Naive B cell (primary cell): ENCODE measurements around the gene IFNL4. TPM values are rescaled to one million over a fixed set of nuclear protein-coding genes. Genes with fewer than 3 reads are reported as not detected.
"Not testable (repeated sequence)": the region's sequence is repeated elsewhere in the genome, so short reads cannot be mapped to it uniquely, and the experiment has no call there.

Experiments used
- ATAC-seq, 2 donors: fragments of 150-1000 bp; cut with Tn5 transposase; 2 replicates each; pipeline ENCODE4 v1.10.0; 2021; ENCODE audit warnings: low read depth in 2 of 2, mild to moderate bottlenecking in 2 of 2, moderate library complexity in 2 of 2
- DNase-seq: peaks from one replicate; pipeline ENCODE4 v3.0.0; 2022
- H3K27ac Mint-ChIP-seq, 6 donors: one replicate each; pipeline ENCODE4 v1.8.0; 2020 to 2022; ENCODE audit warnings: mild to moderate bottlenecking in 6 of 6, mixed read lengths in 6 of 6, moderate library complexity in 5 of 6, inconsistent platforms in 2 of 6
- H3K27me3 Mint-ChIP-seq, 3 donors: one replicate each; pipeline ENCODE4 v1.8.0; 2021 to 2022; ENCODE audit warnings: mixed read lengths in 3 of 3, mild to moderate bottlenecking in 1 of 3
- H3K36me3 Mint-ChIP-seq, 2 donors: one replicate each; pipeline ENCODE4 v1.8.0; 2020 to 2022; ENCODE audit warnings: mixed read lengths in 2 of 2, inconsistent platforms in 1 of 2, mild to moderate bottlenecking in 1 of 2
- H3K4me1 Mint-ChIP-seq, 3 donors: one replicate each; pipeline ENCODE4 v1.8.0; 2020 to 2022; ENCODE audit warnings: mixed read lengths in 3 of 3, inconsistent platforms in 1 of 3, mild to moderate bottlenecking in 1 of 3, moderate library complexity in 1 of 3
- H3K4me3 Mint-ChIP-seq, 8 donors: one replicate each; pipeline ENCODE4 v1.8.0; 2020 to 2022; ENCODE audit warnings: mild to moderate bottlenecking in 8 of 8, mixed read lengths in 8 of 8, moderate library complexity in 8 of 8, inconsistent platforms in 2 of 8
- H3K9me3 Mint-ChIP-seq, 7 donors: one replicate each; pipeline ENCODE4 v1.8.0; 2020 to 2022; ENCODE audit warnings: mixed read lengths in 7 of 7, mild to moderate bottlenecking in 5 of 7, inconsistent platforms in 2 of 7, moderate library complexity in 1 of 7
- polyA plus RNA-seq, 6 donors: library from polyadenylated mRNA; unstranded; fragments of 300-500 nt; fragmentation: Illumina TruSeq; gene quantifications; one replicate each; pipeline ENCODE4 v1.2.3, GENCODE V29; 2021; ENCODE audit warnings: low read depth in 6 of 6

The IFNL4 gene
- polyA plus RNA-seq, 6 donors from 2014 or later = not detected

DNA sequence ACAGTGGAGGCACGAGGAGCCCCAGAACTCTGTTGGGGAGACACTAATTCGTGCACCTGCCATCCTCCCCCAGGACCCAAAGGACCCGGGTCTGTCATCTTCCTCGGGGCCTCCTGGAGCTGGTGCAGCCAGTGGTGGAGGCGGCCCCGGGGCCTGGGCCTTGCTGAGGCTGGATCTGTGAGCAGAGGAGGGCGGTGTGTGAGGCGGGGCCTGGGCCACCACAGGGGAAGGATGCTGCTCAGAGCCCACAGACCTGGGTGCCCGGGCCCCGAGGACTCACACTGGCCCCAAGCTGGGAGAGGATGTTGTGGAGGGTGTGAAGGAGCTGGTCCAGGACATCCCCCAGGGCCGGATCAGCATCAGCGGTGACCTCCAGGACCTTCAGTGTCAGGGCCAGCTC lies 12.1 kb downstream of the IFNL4 start:
- Mint-ChIP-seq H3K9me3 (no peaks in the 10 kb centered on the region), H3K4me1 (peaks cover 18 to 23% (median 20%) of the 10 kb centered on the region in 3 donors), H3K36me3 (no peaks in the 10 kb centered on the region), H3K4me3 (peak overlapping the region in 2 of 8 donors; percentile 61 to 70), H3K27ac (peak overlapping the region in 3 of 6 donors; percentile 40 to 65 (median 44)), H3K27me3 (peaks cover 0 to 4% (median 0%) of the 10 kb centered on the region in 3 donors)
- ATAC-seq = no peak
- DNase-seq = no peak

- Mint-ChIP-seq H3K36me3 (no peaks in the 10 kb centered on the region), H3K4me1 (peaks cover 10 to 12% (median 10%) of the 10 kb centered on the region in 3 donors), H3K9me3 (peaks cover 0 to 6% (median 0%) of the 10 kb centered on the region in 7 donors), H3K27me3 (peaks cover 0 to 14% (median 1%) of the 10 kb centered on the region in 3 donors), H3K27ac (no peak overlapping the region), H3K4me3 (no peak overlapping the region)
- DNase-seq (no peak), ATAC-seq (no peak)
These were observed 15.9 kb downstream of the IFNL4 start for GRCh38 chr19:39232708-39233107.

- Mint-ChIP-seq H3K9me3 (peaks cover 0 to 6% (median 0%) of the 10 kb centered on the region in 7 donors), H3K27me3 (peaks cover 8 to 28% (median 10%) of the 10 kb centered on the region in 3 donors), H3K4me3 (no peak overlapping the region), H3K27ac (no peak overlapping the region), H3K36me3 (no peaks in the 10 kb centered on the region), H3K4me1 (no peaks in the 10 kb centered on the region)
- ATAC-seq (no peak), DNase-seq (no peak)
These were observed 18.4 kb downstream of the IFNL4 start for GRCh38 chr19:39230096-39230764.

DNA sequence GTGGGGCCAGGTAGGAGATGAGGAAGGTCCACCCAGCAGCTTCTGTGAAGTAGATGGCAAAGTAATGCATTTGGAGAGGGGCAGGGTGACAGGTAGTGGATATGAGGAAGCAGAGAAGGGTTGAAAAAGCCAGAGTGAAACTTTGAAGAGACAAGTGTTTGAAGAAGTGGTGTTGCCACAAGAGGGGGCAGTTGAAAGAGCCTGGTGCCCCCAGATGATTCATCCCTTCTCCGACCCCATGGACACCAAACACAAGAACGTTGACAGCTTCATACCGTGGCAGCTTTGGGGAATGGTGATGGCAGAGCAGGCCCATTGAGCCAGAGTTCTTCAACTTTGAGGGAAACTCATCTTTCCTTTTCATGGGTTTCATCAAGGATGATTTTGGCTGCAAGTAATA lies 23.7 kb downstream of the IFNL4 start:
- ATAC-seq (no peak), DNase-seq (no peak)
- Mint-ChIP-seq H3K9me3 (no peaks in the 10 kb centered on the region), H3K27ac (peak overlapping the region in 1 of 6 donors; percentile 77), H3K4me1 (peaks cover 0 to 4% (median 1%) of the 10 kb centered on the region in 3 donors), H3K27me3 (peaks cover 34 to 47% (median 44%) of the 10 kb centered on the region in 3 donors), H3K4me3 (peak overlapping the region in 1 of 8 donors; percentile 21), H3K36me3 (no peaks in the 10 kb centered on the region)

GRCh38 chr19:39223703-39224279 lies 24.9 kb downstream of the IFNL4 start:
- ATAC-seq (no peak), DNase-seq (no peak)
- peaks cover 0 to 4% (median 1%) of the 10 kb centered on the region in 3 donors for H3K4me1 Mint-ChIP-seq
- H3K27me3 Mint-ChIP-seq = peaks cover 38 to 53% (median 51%) of the 10 kb centered on the region in 3 donors
- H3K4me3 Mint-ChIP-seq = no peak overlapping the region
- H3K36me3 Mint-ChIP-seq = no peaks in the 10 kb centered on the region
- no peaks in the 10 kb centered on the region for H3K9me3 Mint-ChIP-seq
- no peak overlapping the region for H3K27ac Mint-ChIP-seq

DNA sequence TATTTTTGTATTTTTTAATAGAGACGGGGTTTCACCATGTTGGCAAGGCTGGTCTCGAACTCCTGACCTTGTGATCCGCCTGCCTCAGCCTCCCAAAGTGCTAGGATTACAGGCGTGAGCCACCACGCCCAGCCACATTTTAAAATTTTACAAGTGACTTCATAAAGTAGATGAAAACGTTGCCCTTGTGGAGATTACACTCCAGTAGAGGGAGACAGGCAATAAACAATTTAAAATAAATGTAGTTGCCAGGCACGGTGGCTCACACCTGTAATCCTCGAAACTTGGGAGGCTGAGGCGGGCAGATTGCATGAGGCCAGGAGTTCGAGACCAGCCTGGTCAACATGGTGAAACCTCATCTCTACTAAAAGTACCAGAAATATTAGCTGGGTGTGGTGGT lies 29.5 kb downstream of the IFNL4 start:
- H3K27ac Mint-ChIP-seq, H3K4me1 Mint-ChIP-seq: not testable (repeated sequence)
- peaks cover 0 to 14% (median 5%) of the 10 kb centered on the region in 7 donors for H3K9me3 Mint-ChIP-seq

DNA sequence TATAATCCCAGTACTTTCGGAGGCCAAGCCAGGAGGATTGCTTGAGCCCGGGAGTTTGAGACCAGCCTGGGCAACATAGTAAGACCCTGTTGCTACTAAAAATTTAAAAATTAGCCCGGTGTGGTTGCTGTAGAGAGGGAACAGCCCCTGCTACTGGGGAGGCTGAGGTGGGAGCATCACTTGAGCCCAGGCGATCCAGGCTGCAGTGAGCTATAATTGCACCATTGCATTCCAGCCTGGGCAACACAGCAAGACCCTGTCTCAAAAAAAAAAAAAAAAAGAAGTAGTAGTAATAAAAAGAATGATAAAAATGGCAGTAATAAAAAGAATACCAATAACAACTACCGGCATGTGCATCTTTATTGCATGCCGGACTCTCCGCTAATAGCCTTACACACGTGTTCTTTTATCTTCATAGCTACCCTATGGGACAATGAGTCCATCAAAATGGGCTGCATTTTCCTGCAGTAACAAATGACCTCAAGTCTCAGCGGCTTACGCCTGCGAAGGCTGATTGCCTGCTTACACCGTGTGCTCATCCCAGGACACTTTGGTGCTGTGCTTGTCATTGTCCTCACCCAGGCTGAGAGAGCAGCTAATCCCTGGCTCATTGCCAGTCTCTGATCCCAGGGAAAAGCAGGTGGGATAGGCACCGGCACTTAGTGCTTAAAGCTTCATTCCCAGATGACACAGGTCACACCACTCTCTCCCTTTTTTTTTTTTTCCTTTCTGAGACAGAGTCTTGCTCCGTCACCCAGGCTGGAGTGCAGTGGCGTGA lies 30.2 kb downstream of the IFNL4 start:
- H3K27me3 Mint-ChIP-seq = peaks cover 30 to 51% (median 42%) of the 10 kb centered on the region in 3 donors
- peaks cover 0 to 1% (median 0%) of the 10 kb centered on the region in 3 donors for H3K4me1 Mint-ChIP-seq
- no peak overlapping the region for H3K27ac Mint-ChIP-seq
- peaks cover 0 to 14% (median 5%) of the 10 kb centered on the region in 7 donors for H3K9me3 Mint-ChIP-seq
- ATAC-seq = no peak
- no peak for DNase-seq
- H3K4me3 Mint-ChIP-seq = no peak overlapping the region
- H3K36me3 Mint-ChIP-seq = peaks cover 5 to 7% of the 10 kb centered on the region in 2 donors

More for the DNA sequence above, 29.5 kb downstream of the IFNL4 start:
- not testable (repeated sequence) for H3K36me3 Mint-ChIP-seq, H3K4me3 Mint-ChIP-seq, DNase-seq, ATAC-seq
- peaks cover 33 to 52% (median 41%) of the 10 kb centered on the region in 3 donors for H3K27me3 Mint-ChIP-seq

DNA sequence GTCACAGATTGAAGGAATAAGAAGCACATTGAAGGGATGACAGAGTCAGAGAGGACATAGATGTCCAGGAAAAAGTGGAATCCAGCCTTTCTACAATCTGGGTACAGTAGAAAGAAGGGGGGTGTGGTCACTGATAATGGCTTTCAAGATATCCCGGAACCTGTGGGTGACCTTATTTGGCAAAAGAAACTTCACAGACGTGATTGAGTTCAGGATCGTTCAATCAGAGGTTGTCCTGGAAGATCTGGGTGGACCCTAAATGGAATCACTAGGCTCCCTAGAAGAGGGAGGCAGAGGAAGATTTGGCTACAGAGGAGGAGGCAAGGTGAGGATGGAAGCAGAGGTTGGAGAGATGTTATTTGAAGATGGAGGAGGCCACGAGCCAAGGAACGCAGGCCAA lies 31.6 kb downstream of the IFNL4 start:
- Mint-ChIP-seq H3K27ac (peak overlapping the region in 1 of 6 donors; percentile 27), H3K9me3 (peaks cover 0 to 14% (median 5%) of the 10 kb centered on the region in 7 donors)

DNA sequence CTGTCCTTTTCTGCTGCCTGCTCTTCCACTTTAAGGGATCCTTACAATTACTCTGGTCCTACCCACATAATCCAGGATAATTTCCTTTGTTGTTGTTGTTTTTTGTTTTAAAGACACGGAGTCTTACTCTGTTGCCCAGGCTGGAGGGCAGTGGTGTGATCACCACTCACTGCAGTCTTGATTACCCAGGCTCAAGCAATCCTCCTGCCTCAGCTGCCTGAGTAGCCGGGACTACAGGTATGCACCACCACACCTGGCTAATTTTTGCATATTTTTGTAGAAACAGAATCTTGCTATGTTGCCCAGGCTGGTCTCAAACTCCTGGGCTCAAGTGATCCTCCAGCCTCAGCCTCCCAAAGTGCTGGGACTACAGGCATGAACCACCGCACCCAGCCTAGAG lies 33.3 kb downstream of the IFNL4 start:
- H3K27ac Mint-ChIP-seq, H3K4me1 Mint-ChIP-seq, ATAC-seq, DNase-seq, H3K4me3 Mint-ChIP-seq, H3K36me3 Mint-ChIP-seq: not testable (repeated sequence)
- peaks cover 0 to 14% (median 5%) of the 10 kb centered on the region in 7 donors for H3K9me3 Mint-ChIP-seq
- H3K27me3 Mint-ChIP-seq = peaks cover 15 to 32% (median 24%) of the 10 kb centered on the region in 3 donors

More for the DNA sequence above, 31.6 kb downstream of the IFNL4 start:
- Mint-ChIP-seq H3K36me3 (peaks cover 5 to 7% of the 10 kb centered on the region in 2 donors), H3K4me1 (peaks cover 0 to 1% (median 0%) of the 10 kb centered on the region in 3 donors), H3K27me3 (peaks cover 28 to 46% (median 38%) of the 10 kb centered on the region in 3 donors), H3K4me3 (no peak overlapping the region)
- ATAC-seq = no peak
- DNase-seq = no peak

- Mint-ChIP-seq H3K27ac (peak overlapping the region in 1 of 6 donors; percentile 51), H3K36me3 (peaks cover 5 to 6% of the 10 kb centered on the region in 2 donors), H3K9me3 (peaks cover 0 to 13% (median 5%) of the 10 kb centered on the region in 7 donors), H3K4me1 (no peaks in the 10 kb centered on the region), H3K27me3 (peaks cover 6 to 22% (median 12%) of the 10 kb centered on the region in 3 donors), H3K4me3 (no peak overlapping the region)
- ATAC-seq = peak; percentile 59 to 69
- peak; percentile 12 for DNase-seq
These were observed 36.3 kb downstream of the IFNL4 start for GRCh38 chr19:39212375-39212742.

- no peak for DNase-seq
- ATAC-seq = no peak
- Mint-ChIP-seq H3K36me3 (peaks cover 0 to under 1% of the 10 kb centered on the region in 2 donors), H3K4me3 (no peak overlapping the region), H3K4me1 (no peaks in the 10 kb centered on the region), H3K27ac (peak overlapping the region in 1 of 6 donors; percentile 51), H3K9me3 (peaks cover 0 to 8% (median 1%) of the 10 kb centered on the region in 7 donors), H3K27me3 (peaks cover under 1 to 22% (median 7%) of the 10 kb centered on the region in 3 donors)
These were observed 36.8 kb downstream of the IFNL4 start for GRCh38 chr19:39211731-39212374.

DNA sequence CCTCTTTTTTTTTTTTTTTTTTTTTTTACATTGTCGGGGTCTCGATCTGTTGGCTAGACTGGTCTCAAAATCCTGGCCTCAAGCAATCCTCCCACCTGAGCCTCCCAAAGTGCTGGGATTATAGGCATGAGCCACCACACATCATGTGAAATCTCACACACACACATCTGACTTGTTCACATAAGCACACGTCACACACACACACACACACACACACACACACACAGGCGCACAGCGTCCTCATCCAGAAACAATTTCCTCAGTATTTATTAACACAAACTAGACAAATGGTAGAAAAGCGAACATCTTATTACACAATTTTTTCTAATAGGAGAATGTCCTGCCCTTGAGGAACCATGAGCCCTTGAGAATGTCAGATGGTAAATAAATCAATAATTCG lies 39.5 kb downstream of the IFNL4 start:
- no peaks in the 10 kb centered on the region for H3K9me3 Mint-ChIP-seq
- H3K27me3 Mint-ChIP-seq = peaks cover 5 to 42% (median 24%) of the 10 kb centered on the region in 3 donors
- H3K4me1 Mint-ChIP-seq = no peaks in the 10 kb centered on the region
- no peak overlapping the region for H3K4me3 Mint-ChIP-seq
- H3K36me3 Mint-ChIP-seq = peaks cover 0 to 4% of the 10 kb centered on the region in 2 donors
- H3K27ac Mint-ChIP-seq = peak overlapping the region in 1 of 6 donors; percentile 29
- no peak for ATAC-seq
- no peak for DNase-seq
